Measurements from ENCODE around the gene TXNDC15. TPM values are rescaled to one million over a fixed set of nuclear protein-coding genes. Genes with fewer than 3 reads are reported as not detected.
"Not testable (repeated sequence)": the region's sequence is repeated elsewhere in the genome, so short reads cannot be mapped to it uniquely, and the experiment has no call there.

The TXNDC15 gene
- total RNA-seq, 4 donors from 2014 or later: 37.0 to 81.1 (median 59.6) TPM

GRCh38 chr5:134845335-134845851 is 28.8 kb upstream of the TXNDC15 start:
- TF ChIP-seq CTCF (IDR thresholded peaks at IDR 0.05 in 4 of 5, conservative IDR thresholded peaks at IDR 0.05 in 1 of 5) (no peak), POLR2A (IDR thresholded peaks at IDR 0.05) (no peak)
- intact Hi-C loops (cut with DNase I; ENCODE audit: low total_unique reads): loop anchor here (1.0 kb wide), 1 partner anchor 29 kb away; the partner anchor contains the start of gene TXNDC15
- H3K4me3 ChIP-seq: peak overlapping the region; percentile 85 to 89 (median 86)

DNA sequence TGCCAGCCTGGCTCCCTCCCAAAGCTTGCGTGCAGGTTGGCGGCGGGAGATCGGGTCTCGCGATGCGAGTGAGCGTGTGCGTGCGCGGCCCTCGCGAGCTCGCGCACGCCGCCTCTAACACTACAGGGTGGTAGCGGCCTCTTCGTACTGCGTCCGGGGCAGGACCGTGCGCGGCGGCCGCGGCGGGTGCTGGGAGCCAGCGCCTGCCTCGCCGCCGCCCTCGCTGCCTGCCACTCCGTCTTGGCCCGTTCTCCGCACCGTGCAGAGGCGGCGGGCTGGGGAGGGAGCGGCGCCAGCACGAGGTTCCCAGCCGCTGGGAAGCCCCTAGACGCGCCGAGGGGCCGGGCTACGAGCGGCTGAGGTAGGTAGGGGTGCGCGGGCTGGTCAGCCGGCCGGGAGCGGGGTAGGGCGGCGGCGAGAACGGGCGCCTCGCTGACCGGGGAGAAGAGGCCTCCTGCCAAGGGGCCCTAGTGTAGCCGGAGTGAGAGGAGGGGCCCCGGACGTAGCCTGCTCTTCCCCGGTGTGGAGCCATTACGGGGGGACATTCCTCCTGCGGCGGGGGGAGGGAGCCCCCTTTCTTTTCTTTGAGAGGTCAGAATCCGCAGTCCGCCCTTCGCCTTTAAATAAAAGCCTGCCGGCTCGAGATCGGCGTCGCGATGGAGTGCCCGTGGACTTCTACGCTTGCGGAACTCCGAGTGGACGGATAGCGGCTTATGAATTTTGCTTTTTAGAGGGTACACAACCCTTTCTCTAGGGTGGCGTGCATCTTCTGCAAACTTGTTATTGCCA is 28.1 kb upstream of the TXNDC15 start, which contains the start of gene C5orf24:
Gene C5orf24 (plus strand): TSS at position 117 of the 789 bp plus-strand sequence. CDS start 8,933 bp downstream, outside the sequence.
- intact Hi-C loops (cut with DNase I; ENCODE audit: low total_unique reads) (loop anchor here (1.0 kb wide), 2 partner anchors 28 to 59 kb away; partner anchors contain the start of genes PCBD2 and TXNDC15), in situ Hi-C loops (cut with MboI; ENCODE audit: low sequenced_read_pairs in 4 of 4) (loop anchor here in 2 of 4 donors (5.0 kb wide), 1 partner anchor 61 kb away; the partner anchor contains the start of gene PCBD2 (in 2 of the 2))
- ATAC-seq (peak; percentile 96), DNase-seq (peak; percentile 90 to 94)
- H3K36me3 ChIP-seq: peaks cover 0 to 15% of the 10 kb centered on the region in 2 donors
- H3K27ac ChIP-seq: peak within 1 kb of the TSS; percentile 93 to 99 (median 95)
- H3K4me1 ChIP-seq: peaks cover 15 to 17% of the 10 kb centered on the region in 2 donors
- no peaks in the 10 kb centered on the region for H3K27me3 ChIP-seq
- TF ChIP-seq POLR2A (IDR thresholded peaks at IDR 0.05) (peak; percentile 95 to 96), CTCF (IDR thresholded peaks at IDR 0.05 in 4 of 5, conservative IDR thresholded peaks at IDR 0.05 in 1 of 5) (no peak)
- H3K4me3 ChIP-seq: peak within 1 kb of the TSS; percentile 85 to 89 (median 86)
- H3K9me3 ChIP-seq: no peaks in the 10 kb centered on the region

More at GRCh38 chr5:134845335-134845851, 28.8 kb upstream of the TXNDC15 start:
- H3K9me3 ChIP-seq: no peaks in the 10 kb centered on the region
- H3K27ac ChIP-seq: peak overlapping the region; percentile 93 to 99 (median 95)
- H3K36me3 ChIP-seq: peaks cover 0 to 9% of the 10 kb centered on the region in 2 donors
- peaks cover 15 to 17% of the 10 kb centered on the region in 2 donors for H3K4me1 ChIP-seq
- DNase-seq (no peak), ATAC-seq (peak; percentile 4 to 6)
- in situ Hi-C loops (cut with MboI; ENCODE audit: low sequenced_read_pairs in 4 of 4): loop anchor here in 2 of 4 donors (5.0 kb wide), 1 partner anchor 62 kb away; the partner anchor contains the start of gene PCBD2 (in 2 of the 2)
- no peaks in the 10 kb centered on the region for H3K27me3 ChIP-seq

DNA sequence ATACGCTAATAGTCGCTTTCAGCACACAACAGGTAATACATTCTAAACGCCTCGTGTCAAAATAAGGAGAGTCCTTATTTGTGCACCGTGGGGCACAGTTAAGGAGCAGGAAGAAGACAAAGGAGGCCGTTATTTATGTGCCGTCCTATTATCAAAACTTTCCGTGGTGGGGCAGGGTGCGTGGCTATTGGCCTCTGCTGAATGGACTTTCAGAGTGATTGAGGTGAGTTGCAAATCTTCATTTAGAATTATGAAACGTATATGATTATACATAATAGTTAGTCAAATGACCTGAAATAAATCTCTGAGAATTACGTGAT is 27.6 kb upstream of the TXNDC15 start:
- ATAC-seq (no peak), DNase-seq (no peak)
- Histone ChIP-seq H3K27ac (peak overlapping the region; percentile 93 to 99 (median 95)), H3K4me1 (peaks cover 15 to 17% of the 10 kb centered on the region in 2 donors), H3K4me3 (peak overlapping the region; percentile 85 to 89 (median 86)), H3K36me3 (peaks cover 0 to 15% of the 10 kb centered on the region in 2 donors), H3K9me3 (no peaks in the 10 kb centered on the region), H3K27me3 (no peaks in the 10 kb centered on the region)
- TF ChIP-seq CTCF (IDR thresholded peaks at IDR 0.05 in 4 of 5, conservative IDR thresholded peaks at IDR 0.05 in 1 of 5) (no peak), POLR2A (IDR thresholded peaks at IDR 0.05) (no peak)
- intact Hi-C loops (cut with DNase I; ENCODE audit: low total_unique reads) (loop anchor here (1.0 kb wide), 1 partner anchor 59 kb away; the partner anchor contains the start of gene PCBD2), in situ Hi-C loops (cut with MboI; ENCODE audit: low sequenced_read_pairs in 4 of 4) (loop anchor here in 2 of 4 donors (5.0 kb wide), 1 partner anchor 61 kb away; the partner anchor contains the start of gene PCBD2 (in 2 of the 2))

- H3K4me3 ChIP-seq; intact Hi-C loops (cut with DNase I; ENCODE audit: low total_unique reads); ATAC-seq; H3K27ac ChIP-seq; H3K27me3 ChIP-seq; DNase-seq; H3K9me3 ChIP-seq: not testable (repeated sequence)
- Histone ChIP-seq H3K4me1 (peaks cover 20 to 21% of the 10 kb centered on the region in 2 donors), H3K36me3 (peaks cover 0 to 20% of the 10 kb centered on the region in 2 donors)
- in situ Hi-C loops (cut with MboI; ENCODE audit: low sequenced_read_pairs in 4 of 4): loop anchor here in 2 of 4 donors (5.0 kb wide), 1 partner anchor 58 kb away; the partner anchor contains the start of gene PCBD2 (in 2 of the 2)
Observed at GRCh38 chr5:134849434-134849933, 24.7 kb upstream of the TXNDC15 start.
